ENCODE results near the gene CFB.

DNA sequence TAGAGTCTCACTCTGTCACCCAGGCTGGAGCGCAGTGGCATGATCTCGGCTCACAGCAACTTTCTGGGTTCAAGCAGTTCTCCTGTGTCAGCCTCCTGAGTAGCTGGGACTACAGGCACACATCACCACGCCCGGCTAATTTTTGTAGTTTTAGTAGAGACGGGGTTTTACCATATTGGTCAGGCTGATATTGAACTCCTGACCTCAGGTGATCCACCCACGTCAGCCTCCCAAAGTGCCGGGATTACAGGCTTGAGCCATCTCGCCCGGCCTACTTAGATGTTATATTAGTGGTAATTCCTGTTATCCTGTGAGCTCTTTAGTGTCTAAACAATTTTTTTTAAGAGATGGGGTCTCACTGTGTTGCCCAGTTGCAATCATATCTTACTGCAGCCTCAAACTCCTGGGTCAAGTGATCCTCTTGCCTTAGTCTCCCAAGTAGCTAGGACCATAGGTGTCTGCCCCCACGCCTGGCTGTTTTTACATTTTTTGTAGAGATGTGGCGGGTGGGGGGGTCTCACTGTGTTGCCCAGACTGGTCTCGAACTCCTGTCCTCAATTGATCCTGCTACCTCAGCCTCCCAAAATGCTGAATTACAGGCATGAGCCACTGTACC lies 32.0 kb downstream of the CFB start:
- TF ChIP-seq, protein P1, sequence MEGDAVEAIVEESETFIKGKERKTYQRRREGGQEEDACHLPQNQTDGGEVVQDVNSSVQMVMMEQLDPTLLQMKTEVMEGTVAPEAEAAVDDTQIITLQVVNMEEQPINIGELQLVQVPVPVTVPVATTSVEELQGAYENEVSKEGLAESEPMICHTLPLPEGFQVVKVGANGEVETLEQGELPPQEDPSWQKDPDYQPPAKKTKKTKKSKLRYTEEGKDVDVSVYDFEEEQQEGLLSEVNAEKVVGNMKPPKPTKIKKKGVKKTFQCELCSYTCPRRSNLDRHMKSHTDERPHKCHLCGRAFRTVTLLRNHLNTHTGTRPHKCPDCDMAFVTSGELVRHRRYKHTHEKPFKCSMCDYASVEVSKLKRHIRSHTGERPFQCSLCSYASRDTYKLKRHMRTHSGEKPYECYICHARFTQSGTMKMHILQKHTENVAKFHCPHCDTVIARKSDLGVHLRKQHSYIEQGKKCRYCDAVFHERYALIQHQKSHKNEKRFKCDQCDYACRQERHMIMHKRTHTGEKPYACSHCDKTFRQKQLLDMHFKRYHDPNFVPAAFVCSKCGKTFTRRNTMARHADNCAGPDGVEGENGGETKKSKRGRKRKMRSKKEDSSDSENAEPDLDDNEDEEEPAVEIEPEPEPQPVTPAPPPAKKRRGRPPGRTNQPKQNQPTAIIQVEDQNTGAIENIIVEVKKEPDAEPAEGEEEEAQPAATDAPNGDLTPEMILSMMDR (conservative IDR thresholded peaks at IDR 0.05; ENCODE audit: low read depth, low read length) = no peak
- no peak for TF ChIP-seq EZH2 (IDR thresholded peaks at IDR 0.05; ENCODE audit: borderline replicate concordance, low read depth, low read length, poor library complexity, severe bottlenecking)

All from A673 (cell line).